ENCODE measurements around the gene EIF2S2.

GRCh38 chr20:34155836-34156235, 43.8 kb upstream of the EIF2S2 start:
- TF ChIP-seq CTCF (conservative IDR thresholded peaks at IDR 0.05 in 1 of 2, IDR thresholded peaks at IDR 0.05 in 1 of 2; ENCODE audit: low read depth in 1 of 2, low read length in 2 of 2) (no peak), EZH2 (IDR thresholded peaks at IDR 0.05; ENCODE audit: low read length, missing control alignments) (no peak)
